GM18511 (cell line): ENCODE data around the gene FANK1.
A peak's percentile ranks its signal among the peaks of the same experiment; 100 is the strongest.

Experiments
- ATAC-seq: cut with Tn5 transposase; IDR thresholded peaks from one replicate; pipeline ENCODE4 v1.9.1; 2021; ENCODE audit warnings: mild to moderate bottlenecking, moderate library complexity; ENCODE audit not compliant: unreplicated experiment

FANK1 gene, protein sequence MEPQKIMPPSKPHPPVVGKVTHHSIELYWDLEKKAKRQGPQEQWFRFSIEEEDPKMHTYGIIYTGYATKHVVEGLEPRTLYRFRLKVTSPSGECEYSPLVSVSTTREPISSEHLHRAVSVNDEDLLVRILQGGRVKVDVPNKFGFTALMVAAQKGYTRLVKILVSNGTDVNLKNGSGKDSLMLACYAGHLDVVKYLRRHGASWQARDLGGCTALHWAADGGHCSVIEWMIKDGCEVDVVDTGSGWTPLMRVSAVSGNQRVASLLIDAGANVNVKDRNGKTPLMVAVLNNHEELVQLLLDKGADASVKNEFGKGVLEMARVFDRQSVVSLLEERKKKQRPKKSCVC

DNA sequence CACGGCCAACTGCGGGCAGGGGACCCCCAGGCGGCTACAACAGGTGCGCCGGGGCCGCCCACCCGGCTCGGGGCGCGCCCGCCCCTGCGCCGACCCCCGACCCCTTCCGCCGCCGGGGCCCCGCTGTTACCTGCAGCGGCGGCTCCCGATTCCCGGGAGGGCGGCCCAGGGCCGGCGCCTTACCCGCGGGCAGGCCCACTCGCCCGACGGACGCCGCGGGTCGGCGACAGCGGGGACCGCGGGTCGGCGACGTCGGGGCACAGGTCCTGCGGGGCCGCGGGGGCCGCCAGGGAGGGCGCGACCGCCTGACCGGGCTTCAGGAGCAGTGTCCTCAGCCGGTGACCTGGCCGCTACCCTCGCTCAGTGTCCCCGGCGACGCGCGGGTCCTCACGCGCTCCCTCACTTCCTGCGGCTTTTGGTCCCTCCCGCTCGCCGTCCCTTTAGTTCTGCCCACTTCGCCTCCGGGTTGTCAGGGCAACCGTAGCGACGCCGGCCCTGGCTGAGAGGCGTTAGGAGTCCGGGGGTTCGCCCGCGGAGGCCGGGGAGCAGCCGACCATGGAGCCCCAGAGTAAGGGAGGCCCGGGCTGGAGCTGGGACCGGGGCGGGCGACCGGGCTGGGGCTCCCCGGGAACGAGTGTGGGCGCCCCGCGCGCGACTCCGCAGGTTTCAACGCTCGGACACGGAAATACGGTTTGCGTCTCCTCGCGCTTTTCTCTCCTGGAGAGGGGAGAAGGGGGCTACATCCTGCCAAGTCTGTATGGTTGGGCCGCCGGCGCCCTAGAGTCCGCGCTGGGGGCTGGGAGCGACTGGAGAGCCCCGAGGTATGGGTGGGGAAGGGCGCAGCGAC, at the start of gene FANK1:
Gene FANK1, plus strand, starts transcription at position 477 of the 847 bp plus-strand sequence. Its CDS starts 79 bp downstream, at position 556.
- peak; percentile 90 for ATAC-seq

DNA sequence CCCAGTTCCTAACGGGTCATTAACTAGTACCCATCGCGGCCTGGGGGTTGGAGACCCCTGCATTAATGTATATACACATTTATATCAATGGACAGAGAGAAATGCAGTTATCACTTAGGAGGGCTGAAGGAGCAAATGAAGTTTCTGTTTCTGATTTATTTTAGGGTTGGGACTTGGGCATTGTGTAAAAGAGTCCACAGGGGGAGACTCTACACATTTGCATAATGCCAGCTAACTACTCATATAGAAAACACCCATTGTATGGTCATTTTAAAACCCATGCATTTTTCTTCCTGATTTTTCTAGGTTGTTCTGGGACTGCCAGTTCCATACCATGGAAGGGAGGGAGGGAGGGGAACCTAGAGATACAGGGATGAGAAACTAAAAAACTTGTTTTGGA, 49.5 kb upstream of the FANK1 start:
- peak; percentile 72 for ATAC-seq

DNA sequence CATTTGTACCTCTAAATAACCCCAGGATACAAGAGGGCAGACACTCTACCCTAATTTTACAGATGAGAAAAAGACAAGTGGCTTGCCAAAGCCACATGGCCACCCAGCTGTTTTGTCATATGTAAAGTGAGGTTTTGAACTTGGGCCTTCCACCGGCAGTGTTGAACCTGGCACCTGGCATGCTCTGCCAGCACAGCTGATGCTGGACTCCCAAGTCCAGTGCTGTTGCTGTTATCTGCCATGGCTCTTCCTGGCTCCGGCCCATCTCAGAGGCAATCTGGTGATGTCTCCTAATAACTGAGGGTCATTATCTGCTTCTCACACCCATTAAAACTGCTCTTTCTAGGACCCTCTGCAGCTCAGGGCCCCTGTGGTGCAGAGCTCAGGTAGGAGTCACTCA, 48.0 kb upstream of the FANK1 start:
- ATAC-seq, result no peak

DNA sequence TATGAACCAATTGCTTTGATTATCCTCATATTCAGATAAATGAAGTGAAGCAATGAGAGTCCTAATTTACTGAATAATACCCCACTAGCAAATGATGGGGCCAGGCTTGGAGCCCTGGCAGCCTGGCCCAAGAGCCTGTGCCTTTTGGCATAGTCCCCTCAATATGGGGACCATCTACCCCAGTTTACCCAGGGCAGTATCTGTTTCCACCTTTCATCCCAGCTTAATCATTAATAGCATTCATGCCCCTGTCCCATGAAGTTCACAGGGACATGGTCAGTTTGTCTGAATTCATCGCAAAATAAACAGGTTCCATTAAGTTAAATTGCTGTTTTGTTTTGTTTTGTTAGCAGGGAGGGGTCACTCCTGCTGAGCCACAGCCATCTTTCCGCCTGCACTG, 47.5 kb upstream of the FANK1 start:
- no peak for ATAC-seq

DNA sequence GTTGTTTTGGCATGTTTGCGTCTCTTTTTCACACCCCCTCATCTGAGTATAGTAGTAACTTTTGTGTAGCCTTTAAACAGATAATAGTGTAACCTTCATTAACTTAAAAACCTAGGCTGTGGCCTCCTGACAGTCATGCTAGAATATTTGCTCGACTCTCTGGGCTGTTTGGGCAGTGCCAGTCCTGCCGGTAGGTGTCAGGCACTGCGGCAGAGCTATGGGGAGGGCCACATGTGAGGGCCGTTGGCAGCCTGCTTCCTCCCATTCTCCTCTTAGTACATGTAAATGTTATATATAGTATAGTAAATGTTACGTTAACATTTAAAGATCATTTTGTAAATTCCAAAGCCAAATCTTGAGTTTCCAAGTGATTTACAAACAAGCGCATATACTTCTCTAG, 46.9 kb upstream of the FANK1 start:
- no peak for ATAC-seq

DNA sequence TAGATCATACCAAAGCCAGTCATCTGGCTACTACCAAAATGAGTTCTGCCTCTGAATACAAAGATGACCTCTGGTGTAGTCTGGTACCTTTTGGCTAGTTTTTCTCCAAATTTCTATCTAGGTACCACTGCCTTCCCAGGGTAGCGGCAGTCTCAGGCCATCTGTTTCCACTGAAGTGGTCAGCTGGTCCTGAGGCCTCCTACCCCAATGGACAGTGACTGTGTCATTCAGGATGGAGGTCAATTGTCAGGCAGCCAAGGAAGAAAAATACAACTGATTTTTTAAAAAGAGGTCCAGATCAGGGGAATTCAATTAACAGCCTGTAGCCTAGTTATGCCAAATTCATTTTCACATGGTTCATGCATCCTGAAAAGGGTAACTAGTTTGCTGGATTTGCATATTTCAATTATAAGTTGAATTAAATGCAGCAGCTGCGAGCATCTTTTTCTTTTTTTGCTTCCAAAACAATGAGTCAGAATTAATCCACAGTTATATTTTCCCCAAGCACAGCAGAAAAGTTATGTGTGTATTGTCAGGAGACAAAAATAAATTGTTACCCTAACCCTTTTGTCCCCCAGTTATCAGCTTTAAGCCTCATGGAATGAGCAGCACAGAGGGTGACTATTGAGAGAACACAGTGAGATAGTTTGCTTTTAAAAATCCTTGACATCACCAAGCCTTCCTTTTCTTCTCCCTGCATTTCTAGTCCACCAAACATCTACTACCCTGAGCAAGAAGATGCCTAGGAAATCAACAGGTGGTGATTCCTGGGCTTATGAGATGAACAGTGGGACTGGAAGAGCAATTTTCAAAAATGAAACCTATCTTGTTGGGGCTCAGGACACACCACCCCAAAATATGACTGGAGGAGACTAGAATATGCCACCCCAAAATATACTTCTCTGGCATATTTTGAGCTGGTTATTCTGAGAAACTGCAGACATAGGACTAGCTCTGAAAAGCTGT, 45.3 kb upstream of the FANK1 start:
- ATAC-seq, result no peak

DNA sequence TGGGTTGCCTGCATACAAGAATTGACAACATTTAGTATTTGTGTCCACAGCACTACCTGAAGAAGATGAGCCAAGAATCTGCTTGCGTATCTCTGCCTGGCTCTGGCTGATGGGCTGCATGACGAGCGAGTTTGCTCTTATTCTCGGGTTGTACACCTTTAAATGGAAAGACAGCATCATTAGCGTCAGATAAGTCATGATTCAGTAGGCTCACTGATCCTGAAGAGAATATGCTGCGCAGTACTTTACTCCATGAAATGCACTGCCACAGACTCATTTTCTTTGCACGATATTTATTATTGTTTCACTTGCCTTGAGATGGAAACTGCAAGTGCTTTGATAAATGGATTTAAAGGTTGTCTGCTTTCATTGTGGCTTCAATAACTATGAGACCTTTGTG, 43.9 kb upstream of the FANK1 start:
- ATAC-seq, result no peak

DNA sequence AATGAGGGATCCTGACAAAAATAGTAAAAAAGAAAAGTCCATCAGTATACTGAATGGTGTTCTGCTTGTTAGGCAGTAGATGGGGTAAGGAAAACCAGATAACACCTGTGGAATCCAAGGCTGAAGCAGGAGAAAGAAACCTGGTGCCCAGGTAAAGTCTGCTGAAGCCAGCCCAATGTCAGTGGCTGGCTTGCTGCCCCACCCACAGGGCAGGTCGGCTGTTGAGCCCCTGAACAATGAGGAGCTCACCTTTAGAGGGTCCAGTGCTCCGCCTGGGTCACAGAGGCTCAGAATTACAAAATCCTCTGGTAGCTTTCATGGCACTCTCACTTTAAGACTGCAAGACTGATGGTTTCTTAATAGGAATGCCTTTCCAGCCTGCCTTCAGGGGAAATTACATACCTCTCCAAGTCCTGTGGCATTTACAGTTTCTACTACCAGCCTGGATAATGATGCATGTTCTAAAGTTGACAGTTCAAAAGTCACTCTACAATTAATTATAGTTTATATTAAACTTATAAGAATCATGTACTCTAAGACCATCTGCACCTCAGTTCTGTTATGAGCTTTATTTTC, 39.1 kb upstream of the FANK1 start:
- ATAC-seq, result no peak

DNA sequence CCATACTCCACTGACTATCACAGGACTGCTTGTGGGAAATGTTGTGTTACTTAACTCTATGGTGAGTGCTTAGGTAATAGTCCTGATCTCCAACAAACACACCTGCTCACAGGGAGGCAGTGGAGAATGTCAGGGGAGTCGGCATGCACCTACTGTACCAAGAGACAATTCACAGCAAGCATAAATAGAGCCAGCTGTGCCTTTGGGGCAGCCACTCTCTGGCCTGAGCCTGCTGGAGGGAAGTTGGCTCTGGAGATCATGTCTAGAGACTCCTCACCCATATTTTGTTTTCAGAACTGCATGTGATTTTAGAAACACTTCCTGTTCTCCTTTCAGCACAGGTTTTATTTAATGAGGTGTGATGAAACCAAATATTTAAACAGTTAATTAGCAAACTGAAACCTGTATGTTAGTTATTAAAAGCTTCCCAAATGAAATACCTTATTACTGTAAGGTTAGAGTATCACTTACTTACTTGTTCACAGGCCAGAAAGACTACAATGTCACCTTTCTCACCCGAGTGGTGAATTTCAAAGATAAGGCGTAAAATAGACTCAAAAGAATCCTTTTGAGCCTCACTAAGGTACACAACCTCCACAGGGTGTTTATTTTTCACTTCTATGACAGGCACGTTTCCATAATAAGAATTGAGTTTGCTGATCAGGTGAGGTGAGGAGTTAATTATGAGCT, 37.1 kb upstream of the FANK1 start:
- ATAC-seq, result no peak

DNA sequence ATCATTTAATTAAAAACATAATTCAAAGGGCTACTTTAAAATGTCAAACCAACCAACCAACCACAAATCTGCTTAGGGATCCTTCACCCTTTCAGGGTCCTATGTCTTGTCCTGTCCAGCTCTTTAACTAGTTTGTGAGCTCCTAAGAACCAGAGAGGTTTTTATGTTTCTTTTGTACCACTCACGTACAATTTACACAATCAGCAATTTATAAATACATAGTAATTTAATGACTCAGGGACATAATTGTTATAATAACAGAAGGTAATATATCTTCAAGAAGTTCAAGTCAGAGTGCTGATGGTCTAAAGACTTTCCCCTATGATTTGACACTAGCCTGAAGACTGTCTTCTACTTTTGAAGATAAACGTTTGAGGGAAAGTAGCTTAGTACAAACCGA, 31.2 kb upstream of the FANK1 start:
- ATAC-seq, result no peak

DNA sequence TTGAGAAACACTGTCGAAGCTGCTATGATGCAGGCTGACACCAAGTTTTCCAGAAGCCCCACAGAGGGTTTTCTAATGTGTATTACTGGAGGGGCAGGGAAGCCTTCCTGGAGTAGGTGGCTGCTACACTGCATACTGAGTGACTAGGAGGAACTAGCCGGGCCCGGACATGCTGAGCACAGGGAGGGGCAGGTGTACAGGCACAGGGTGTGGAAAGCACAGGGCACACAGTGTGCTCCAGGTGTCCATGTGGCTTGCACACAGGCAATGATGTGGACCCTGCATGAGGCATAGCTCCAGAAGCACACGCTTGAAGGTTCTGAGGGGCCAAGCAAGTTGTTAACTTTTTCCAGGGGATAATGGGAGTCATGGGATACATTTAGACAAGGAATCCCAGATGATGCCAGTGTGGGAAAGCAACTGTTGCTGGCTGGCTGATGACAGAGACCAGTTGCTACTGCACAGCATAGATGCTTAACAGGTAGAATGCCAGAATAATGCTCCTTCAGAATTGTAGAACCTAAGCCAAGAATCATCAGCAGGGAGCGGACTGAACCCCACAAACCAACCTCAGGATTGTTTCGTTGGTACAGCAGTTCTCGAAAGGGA, 29.8 kb upstream of the FANK1 start:
- ATAC-seq, result no peak

DNA sequence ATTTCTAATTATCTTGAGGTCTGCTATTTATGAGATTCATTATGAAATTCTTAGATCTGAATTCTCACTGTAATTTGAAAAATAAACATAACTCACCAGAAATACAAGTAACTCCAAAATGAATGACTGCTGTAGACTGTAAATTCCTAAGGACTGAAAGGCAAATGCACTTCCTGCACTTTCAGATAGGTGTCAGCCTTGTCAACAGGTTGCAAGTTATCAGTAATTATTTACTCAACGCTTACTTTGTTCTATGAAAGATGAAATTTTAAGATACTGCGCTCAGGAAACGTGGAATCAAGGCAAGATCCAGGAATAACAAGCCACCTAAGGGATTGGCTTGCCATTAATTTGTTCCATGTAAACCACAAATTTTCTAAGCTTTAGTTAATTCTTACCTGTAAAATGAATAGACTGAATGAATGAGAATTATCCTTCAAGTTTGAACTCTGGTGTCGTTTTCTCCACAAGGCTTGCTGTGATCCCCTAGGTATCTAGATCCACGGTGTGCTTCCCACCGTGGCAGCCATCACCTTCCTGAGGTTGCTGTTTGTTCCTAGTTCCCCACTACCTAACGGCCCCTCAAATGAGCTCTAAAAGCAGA, 27.9 kb upstream of the FANK1 start:
- ATAC-seq, result peak; percentile 63

DNA sequence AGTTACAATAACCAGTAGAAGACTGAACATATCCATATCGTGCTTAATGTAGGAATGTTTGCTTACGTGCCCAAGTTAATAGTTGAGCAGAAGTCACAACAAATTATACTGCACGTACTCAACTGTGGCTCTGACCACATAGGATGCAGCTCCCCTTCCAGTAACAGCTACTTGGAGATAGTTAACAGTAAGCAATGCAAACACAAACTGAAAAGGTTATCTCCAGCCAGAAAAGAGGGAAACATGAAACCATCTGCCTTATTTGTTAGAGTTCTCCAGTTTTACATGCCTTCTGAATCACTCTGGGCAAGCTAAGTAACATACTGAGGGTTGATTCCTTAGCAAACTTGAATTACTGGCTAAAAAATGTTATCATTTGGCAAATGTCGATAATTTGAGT, 25.0 kb upstream of the FANK1 start:
- no peak for ATAC-seq

DNA sequence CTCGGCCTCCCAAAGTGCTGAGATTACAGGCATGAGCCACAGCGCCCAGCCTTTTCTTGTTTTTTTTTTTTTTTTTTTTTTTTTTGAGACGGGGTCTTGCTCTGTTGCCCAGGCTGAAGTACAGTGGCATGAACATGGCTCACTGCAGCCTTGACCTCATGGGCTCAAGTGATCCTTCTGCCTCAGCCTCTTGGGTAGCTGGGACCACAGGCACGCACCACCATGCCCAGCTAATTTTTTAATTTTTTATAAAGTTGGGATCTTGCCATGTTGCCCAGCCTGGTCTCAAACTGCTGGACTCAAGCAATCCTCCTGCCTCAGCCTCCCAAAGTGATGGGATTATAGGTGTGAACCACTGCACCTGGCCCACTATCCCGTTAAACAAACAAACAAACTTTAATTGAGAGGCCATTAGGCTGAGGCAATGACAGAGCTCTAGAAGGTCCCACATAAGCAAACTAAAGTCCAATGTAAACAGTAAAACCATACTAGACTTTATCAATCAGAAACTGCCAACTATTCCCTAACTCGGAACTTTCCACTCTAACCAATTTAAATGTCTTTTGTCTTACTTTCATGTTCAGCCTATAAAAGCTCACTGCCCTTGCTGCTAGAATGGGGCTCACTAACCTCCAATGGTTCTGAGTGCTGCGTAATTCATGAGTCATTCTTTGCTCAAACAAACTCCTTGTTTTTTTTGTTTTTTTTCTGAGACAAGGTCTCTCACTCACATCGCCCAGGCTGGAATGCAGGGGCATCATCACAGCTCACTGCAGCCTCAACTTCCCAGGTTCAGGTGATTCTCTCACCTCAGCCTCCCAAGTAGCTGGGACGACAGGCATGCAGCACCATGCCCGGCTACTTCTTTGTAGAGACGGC, 17.2 kb upstream of the FANK1 start:
- no peak for ATAC-seq

DNA sequence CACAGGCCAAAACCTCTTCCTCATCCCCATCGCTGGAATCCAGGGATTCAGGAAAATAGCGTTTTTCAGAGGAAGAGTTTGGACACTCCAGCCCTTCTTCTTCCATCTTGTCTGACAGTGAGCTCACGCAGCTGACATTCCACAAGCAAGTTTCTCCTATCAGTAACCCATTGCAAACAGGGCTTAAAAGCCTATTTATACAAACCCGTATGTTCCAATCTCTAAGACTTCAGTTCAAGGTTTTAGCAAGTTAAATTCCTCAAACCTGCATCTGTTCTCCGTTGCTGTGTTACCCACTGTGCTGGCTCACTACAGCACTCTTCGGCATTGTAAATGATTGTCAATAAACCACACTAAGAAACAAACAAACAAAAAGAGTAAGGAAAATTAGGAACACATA, 15.6 kb upstream of the FANK1 start:
- no peak for ATAC-seq

DNA sequence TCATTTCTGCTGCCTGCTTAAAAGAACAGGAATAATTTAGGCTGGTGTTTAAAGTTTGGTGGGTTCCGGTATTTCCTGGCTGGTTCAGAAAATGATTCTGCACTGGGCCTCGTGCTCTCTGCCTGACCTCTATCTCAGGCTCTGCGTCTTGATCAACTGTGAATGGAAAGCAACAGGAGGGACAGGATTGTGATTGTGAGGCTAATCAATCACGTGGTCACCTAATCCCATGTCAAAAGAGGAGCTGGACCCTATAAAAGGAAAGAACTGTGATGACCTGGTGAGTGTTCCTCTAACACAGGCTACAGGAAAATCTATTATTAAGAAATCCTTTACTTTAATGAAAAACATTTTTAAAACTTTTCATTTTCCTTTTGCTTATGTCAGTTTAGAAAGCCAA, 15.2 kb upstream of the FANK1 start, which contains the start of gene DHX32:
Gene DHX32, minus strand, starts transcription at position 101 of the 400 bp plus-strand sequence. CDS start 468 bp downstream, outside the sequence.
- no peak for ATAC-seq

DNA sequence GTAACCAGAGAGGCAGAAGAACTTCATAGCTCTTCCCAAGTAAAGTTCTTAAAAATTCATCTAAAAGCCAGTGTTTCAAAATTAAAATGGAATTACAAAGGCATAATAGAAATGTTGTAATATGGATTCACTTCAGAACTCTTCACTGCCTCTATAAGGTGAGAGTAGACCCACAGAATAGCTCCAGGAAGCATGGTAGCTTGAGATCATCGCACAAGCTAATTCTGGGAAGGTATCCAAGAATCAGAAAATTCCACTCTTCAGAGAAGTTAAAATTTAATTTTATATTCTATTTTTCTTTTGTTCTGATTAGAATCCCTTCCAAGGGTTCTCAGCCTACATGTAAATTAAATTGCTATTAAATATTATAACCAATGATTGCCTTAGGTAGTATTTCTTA, 13.8 kb upstream of the FANK1 start:
- no peak for ATAC-seq

DNA sequence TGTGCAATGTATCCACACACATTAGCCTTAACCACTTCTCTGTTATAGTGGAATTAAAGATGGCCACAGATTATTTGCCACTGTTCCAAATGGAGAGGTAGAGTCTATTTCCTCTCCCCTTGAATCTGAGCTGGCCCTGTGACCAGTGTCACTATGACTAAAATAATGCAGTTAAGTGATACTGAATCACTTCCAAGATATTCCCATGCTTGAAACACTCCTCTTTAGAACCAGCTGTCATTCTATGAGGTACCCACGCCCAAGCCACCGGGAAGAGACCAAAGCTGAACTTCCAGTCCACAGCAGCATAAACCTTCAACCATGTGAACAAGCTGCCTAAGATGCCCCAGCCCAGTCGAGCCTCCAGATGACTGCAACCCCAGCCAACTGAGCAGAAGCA, 13.2 kb upstream of the FANK1 start:
- no peak for ATAC-seq
